Spleen (tissue), 11 donors: ENCODE data around the gene ZBTB7C. TPM values are rescaled to one million over a fixed set of nuclear protein-coding genes. Genes with fewer than 3 reads are reported as not detected.

Source experiments
- DNase-seq: peaks from one replicate; pipeline ENCODE4 v3.0.0-alpha.2; 2020
- H3K27ac ChIP-seq, 8 donors: fragments of 200-600 bp; sonication (generic) in 7 of 8; 1 replicate in 4 of 8; 2 replicates in 4 of 8; pipeline versions ENCODE4 v1.5.0 to v1.8.0; 2016 to 2021; ENCODE audit warnings: inconsistent platforms in 4 of 8, mild to moderate bottlenecking in 4 of 8, moderate library complexity in 1 of 8
- H3K27me3 ChIP-seq, 7 donors: fragments of 200-600 bp; sonication (generic) in 6 of 7; replicated peaks in 1 of 7; 1 replicate in 4 of 7; 2 replicates in 3 of 7; pipeline versions ENCODE4 v1.5.0 to v1.8.0; 2016 to 2021; ENCODE audit warnings: inconsistent platforms in 3 of 7, mild to moderate bottlenecking in 1 of 7
- H3K36me3 ChIP-seq, 6 donors: fragments of 200-600 bp; sonication (generic) in 5 of 6; 1 replicate in 4 of 6; 2 replicates in 2 of 6; pipeline versions ENCODE4 v1.5.0 to v1.8.0; 2016 to 2021; ENCODE audit warnings: inconsistent platforms in 2 of 6
- H3K4me1 ChIP-seq, 6 donors: fragments of 200-600 bp; sonication (generic) in 5 of 6; 1 replicate in 3 of 6; 2 replicates in 3 of 6; pipeline versions ENCODE4 v1.5.0 to v1.8.0; 2016 to 2021; ENCODE audit warnings: inconsistent platforms in 3 of 6
- H3K4me3 ChIP-seq, 8 donors: fragments of 200-600 bp; sonication (generic) in 7 of 8; 1 replicate in 4 of 8; 2 replicates in 4 of 8; pipeline versions ENCODE4 v1.5.0 to v1.8.0; 2016 to 2021; ENCODE audit warnings: inconsistent platforms in 4 of 8, mild to moderate bottlenecking in 4 of 8, moderate library complexity in 2 of 8
- H3K9me3 ChIP-seq, 8 donors: fragments of 200-600 bp; sonication (generic) in 7 of 8; 1 replicate in 4 of 8; 2 replicates in 4 of 8; pipeline versions ENCODE4 v1.5.0 to v1.8.0; 2016 to 2021; ENCODE audit warnings: inconsistent platforms in 4 of 8
- CTCF ChIP-seq, 11 experiments: fragments of 200-600 bp in 7 of 11; fragments of 450-650 bp in 4 of 11; sonication (generic) in 4 of 11; IDR thresholded peaks in 8 of 11; conservative IDR thresholded peaks in 3 of 11; 1 replicate in 7 of 11; 2 replicates in 4 of 11; pipeline versions ENCODE4 v1.4.0 to v1.8.0; 2016 to 2021; ENCODE audit warnings: antibody characterized with exemption in 11 of 11, inconsistent platforms in 4 of 11, mild to moderate bottlenecking in 1 of 11
- POLR2A ChIP-seq, 3 donors: fragments of 450-650 bp; IDR thresholded peaks; one replicate each; pipeline ENCODE4 v1.5.1; 2017; ENCODE audit warnings: antibody characterized with exemption in 3 of 3, mild to moderate bottlenecking in 1 of 3
- POLR2AphosphoS5 ChIP-seq, 3 donors: sonication (generic); formaldehyde crosslinking; IDR thresholded peaks; one replicate each; pipeline ENCODE4 v1.5.1; 2017; ENCODE audit warnings: antibody characterized with exemption in 3 of 3
- WGBS, 5 donors: extraction: QIAGEN DNeasy Blood & Tissue Kit in 3 of 5; methylation state at CpG; one replicate each; pipeline versions ENCODE4 v1.1.5 to v1.1.7; 2013 to 2018; 5-methylcytosine and 5-hydroxymethylcytosine counted together
- intact Hi-C: fragments of 100-400 bp; cut with DNase I; formaldehyde crosslinking; loops from one replicate; pipeline ENCODE4 v1.15.0; 2023; ENCODE audit warnings: low total_unique reads
- polyA plus RNA-seq, 3 donors: library from polyadenylated mRNA; stranded (reverse); fragments of 200-250 nt; gene quantifications; one replicate each; pipeline ENCODE4 v1.2.1, GENCODE V29; 2013
- total RNA-seq, 7 donors: library from RNA; depleted of rRNA in 3 of 7; stranded (reverse); fragments of >200 nt in 3 of 7; fragmentation: NEBNext Ultra II Directional in 4 of 7; extraction: Animal tissue kit (Norgen Biotek cat#: 25700) in 4 of 7; gene quantifications; one replicate each; pipeline versions ENCODE4 v1.1.0 to v1.2.1, GENCODE V29; 2016 to 2021
- donor health status: healthy with polysubstance abuse.
- donor health status: DM: no; HTN: no; CAD: no; lungs with moderate emphysema.
- donor health status: DM: no; HTN: no; CAD: no.
- donor health status: Bipolar disorder and iron deficiency.
- donor health status: healthy.
- donor health status: DM: no; HTN: no; CAD: no.
- donor health status: DM: yes; HTN: yes; CAD: no.

ZBTB7C gene
- total and polyA plus RNA-seq, 10 donors = 1.00 to 64.2 (median 18.8) TPM

GRCh38 chr18:48304906-48305693 is 104.1 kb downstream of the ZBTB7C start:
- no peaks in the 10 kb centered on the region for H3K36me3 ChIP-seq
- no peak overlapping the region for H3K4me3 ChIP-seq
- peaks cover 4 to 61% (median 11%) of the 10 kb centered on the region in 6 donors for H3K4me1 ChIP-seq
- H3K27me3 ChIP-seq = no peaks in the 10 kb centered on the region
- no peak for DNase-seq
- intact Hi-C loops = no loop called here
- 81 to 92% (median 91%) methylated on average over 16 of the region's 16 CpGs for WGBS, 5 donors
- no peak overlapping the region for H3K27ac ChIP-seq
- no peaks in the 10 kb centered on the region for H3K9me3 ChIP-seq
- no peak for TF ChIP-seq CTCF (IDR thresholded peaks at IDR 0.05 in 8 of 11, conservative IDR thresholded peaks at IDR 0.05 in 3 of 11)
- TF ChIP-seq POLR2A (IDR thresholded peaks at IDR 0.05) = no peak
- no peak for TF ChIP-seq POLR2AphosphoS5 (IDR thresholded peaks at IDR 0.05)

GRCh38 chr18:48303883-48304282 is 105.3 kb downstream of the ZBTB7C start:
- H3K27ac ChIP-seq = peak overlapping the region in 2 of 8 donors; percentile 33 to 49
- intact Hi-C loops = no loop called here
- no peak overlapping the region for H3K4me3 ChIP-seq
- TF ChIP-seq POLR2AphosphoS5 (IDR thresholded peaks at IDR 0.05) (no peak), POLR2A (IDR thresholded peaks at IDR 0.05) (no peak), CTCF (IDR thresholded peaks at IDR 0.05 in 8 of 11, conservative IDR thresholded peaks at IDR 0.05 in 3 of 11) (no peak)
- no peaks in the 10 kb centered on the region for H3K9me3 ChIP-seq
- WGBS, 5 donors = 69 to 90% (median 73%) methylated on average over 1 to 3 of the region's 3 CpGs
- H3K36me3 ChIP-seq = no peaks in the 10 kb centered on the region
- peak; percentile 43 for DNase-seq
- H3K27me3 ChIP-seq = no peaks in the 10 kb centered on the region
- H3K4me1 ChIP-seq = peaks cover 4 to 59% (median 13%) of the 10 kb centered on the region in 6 donors

GRCh38 chr18:48302736-48303135 is 106.4 kb downstream of the ZBTB7C start:
- DNase-seq = no peak

More at GRCh38 chr18:48302736-48303135, 106.4 kb downstream of the ZBTB7C start:
- no peak for TF ChIP-seq POLR2A (IDR thresholded peaks at IDR 0.05)
- TF ChIP-seq POLR2AphosphoS5 (IDR thresholded peaks at IDR 0.05) = no peak
- TF ChIP-seq CTCF (IDR thresholded peaks at IDR 0.05 in 8 of 11, conservative IDR thresholded peaks at IDR 0.05 in 3 of 11) = no peak
- Histone ChIP-seq H3K9me3 (no peaks in the 10 kb centered on the region), H3K27ac (no peak overlapping the region), H3K4me1 (peaks cover 4 to 55% (median 13%) of the 10 kb centered on the region in 6 donors), H3K36me3 (no peaks in the 10 kb centered on the region), H3K4me3 (no peak overlapping the region), H3K27me3 (no peaks in the 10 kb centered on the region)
- 88 to 98% (median 91%) methylated on average over 3 of the region's 3 CpGs for WGBS, 5 donors
- intact Hi-C loops = no loop called here
